Erythroblast (primary cell): ENCODE measurements around the gene SMAD9.

ENCODE experiments used
- GATA1 ChIP-seq: IDR thresholded peaks from 2 replicates; pipeline ENCODE4 v1.6.1; 2011; ENCODE audit warnings: low read depth, mild to moderate bottlenecking, control low read depth, low read length, moderate library complexity
- POLR2A ChIP-seq: IDR thresholded peaks from 2 replicates; pipeline ENCODE4 v1.6.1; 2011; ENCODE audit warnings: mild to moderate bottlenecking, low read length

DNA sequence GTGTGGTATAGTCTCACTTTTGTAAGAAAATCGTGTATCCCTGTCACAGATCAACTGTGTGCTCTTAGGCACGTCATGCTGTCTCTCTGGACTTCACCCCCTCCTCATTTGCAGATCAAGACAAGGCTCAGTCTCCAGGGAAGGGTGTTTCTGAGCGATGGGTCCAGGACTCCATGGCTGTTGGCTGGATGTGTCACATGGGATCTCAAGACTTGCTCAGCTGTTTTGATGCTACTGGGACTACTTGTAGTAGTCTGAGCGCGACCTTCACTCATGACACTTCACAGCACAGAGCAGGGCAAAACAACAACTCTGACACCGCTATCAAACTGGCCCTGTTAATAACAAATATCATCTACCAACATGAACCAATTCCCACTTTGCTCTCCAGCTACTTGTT is 36.2 kb downstream of the SMAD9 start:
- no peak for TF ChIP-seq POLR2A
- no peak for TF ChIP-seq GATA1
